GM19025 (cell line): ENCODE data around the gene USP2.

Experiments used
- ATAC-seq: cut with Tn5 transposase; IDR thresholded peaks from one replicate; pipeline ENCODE4 v1.9.1; 2021; ENCODE audit warnings: mild to moderate bottlenecking, low read depth, moderate library complexity; ENCODE audit not compliant: unreplicated experiment

USP2 gene

GRCh38 chr11:119378851-119379465 lies 2.5 kb downstream of the USP2 start:
- ATAC-seq: no peak

DNA sequence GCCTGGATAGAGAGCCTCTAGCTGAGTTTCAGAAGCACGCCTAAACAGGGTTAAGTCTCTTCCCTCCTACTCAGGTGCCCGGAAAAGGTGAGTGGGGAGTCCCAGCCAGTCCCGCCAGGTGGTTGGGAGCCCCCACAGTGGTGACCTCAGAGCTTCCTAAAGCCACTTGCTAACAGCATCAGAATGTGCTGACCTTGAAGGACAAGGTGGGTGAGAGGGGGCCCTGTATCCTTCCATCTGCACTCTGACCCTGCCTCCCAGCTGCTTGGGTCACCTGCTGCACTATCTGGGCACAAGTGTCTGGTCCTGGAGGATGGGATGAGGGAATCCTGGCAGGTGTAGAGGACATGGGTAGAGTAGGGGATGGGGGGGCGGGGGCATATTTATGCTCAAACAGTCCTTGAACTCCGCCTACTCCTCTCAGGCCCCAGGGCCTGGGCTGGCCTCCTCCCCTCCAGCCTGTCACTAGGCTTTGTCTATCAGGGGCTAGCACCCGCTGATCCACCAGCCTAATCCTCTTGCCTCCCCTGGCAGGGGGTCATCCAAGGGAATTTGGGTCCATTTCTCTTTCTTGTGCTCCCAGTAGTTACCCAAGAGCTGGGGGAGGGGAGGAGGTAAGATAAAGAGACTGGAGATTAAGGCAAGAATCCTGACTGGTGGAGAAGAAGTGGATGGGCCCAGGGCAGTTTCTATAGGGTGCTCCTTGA lies 3.4 kb downstream of the USP2 start:
- ATAC-seq: no peak

DNA sequence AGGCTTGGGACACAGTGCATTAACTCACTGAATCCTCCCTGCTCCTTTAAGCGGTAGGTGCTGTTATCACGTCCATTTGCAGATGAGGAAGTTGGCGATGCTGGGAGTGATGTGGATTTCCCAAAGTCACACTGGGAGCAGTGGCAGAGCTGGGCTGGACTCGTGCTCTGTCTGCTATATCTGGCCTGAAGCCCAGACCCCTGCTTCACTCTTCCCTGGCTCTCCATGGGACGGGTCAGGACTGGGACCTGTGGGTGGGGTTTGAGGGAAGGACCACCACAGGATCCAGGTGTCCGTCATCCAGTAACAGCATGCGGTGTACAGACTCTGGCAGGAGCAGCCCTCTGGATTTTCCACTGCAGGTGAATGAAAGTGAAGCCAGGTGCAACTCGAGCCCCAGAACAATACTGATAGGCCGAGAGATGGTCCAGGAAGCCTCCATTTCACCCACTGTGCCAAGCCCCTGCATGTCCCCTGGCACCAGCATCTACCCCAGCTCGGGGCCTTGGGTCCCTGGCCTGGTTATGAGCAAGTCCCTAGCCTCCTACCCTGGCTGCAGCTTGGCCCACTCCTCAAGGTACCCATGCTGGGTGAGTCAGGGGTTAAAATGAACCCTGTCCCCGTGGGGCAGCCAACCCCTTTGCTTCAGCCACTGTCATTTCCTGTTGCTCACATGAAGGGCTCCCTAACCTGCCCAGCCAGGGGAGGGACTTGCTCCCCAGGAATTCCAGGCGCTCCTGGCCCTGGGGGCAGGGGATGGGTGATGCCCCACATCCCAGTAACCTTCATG lies 4.2 kb downstream of the USP2 start:
- ATAC-seq: no peak

DNA sequence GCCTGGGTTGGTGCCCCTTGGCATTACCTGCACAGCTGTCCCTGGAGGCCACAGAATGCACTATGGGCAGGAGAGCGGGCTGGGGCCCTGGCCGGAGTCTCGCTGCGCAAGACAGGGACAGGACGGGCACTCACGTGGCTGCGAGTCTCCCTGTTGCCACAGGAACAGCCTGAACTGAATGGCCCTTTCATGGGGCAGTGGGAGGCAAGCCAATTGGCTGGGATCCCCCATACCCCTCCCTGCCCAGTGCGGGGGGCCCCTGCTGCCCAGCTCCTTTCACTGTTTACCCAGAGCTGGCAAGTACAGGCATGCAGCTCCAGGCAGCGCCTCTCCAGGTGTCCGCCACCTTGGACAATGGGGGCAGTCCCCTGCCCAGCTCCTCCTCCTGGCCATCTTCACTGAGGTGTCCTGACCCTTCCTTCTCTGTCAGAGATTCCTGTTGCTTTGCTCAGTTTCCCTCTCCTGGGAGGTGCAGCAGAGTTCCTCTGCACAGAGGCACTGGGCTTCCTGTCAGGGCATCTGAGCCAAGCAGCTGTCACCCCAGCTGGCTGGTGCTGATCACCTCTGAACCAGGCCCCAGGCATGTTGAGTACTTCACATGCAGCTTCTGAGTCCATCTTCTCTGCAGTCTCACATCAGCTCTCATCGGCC lies 5.2 kb downstream of the USP2 start:
- ATAC-seq: no peak

GRCh38 chr11:119375337-119376196 lies 5.9 kb downstream of the USP2 start:
- ATAC-seq: no peak

GRCh38 chr11:119374632-119375336 lies 6.7 kb downstream of the USP2 start:
- no peak for ATAC-seq

- ATAC-seq: no peak
Observed at GRCh38 chr11:119373921-119374631, 7.4 kb downstream of the USP2 start.

DNA sequence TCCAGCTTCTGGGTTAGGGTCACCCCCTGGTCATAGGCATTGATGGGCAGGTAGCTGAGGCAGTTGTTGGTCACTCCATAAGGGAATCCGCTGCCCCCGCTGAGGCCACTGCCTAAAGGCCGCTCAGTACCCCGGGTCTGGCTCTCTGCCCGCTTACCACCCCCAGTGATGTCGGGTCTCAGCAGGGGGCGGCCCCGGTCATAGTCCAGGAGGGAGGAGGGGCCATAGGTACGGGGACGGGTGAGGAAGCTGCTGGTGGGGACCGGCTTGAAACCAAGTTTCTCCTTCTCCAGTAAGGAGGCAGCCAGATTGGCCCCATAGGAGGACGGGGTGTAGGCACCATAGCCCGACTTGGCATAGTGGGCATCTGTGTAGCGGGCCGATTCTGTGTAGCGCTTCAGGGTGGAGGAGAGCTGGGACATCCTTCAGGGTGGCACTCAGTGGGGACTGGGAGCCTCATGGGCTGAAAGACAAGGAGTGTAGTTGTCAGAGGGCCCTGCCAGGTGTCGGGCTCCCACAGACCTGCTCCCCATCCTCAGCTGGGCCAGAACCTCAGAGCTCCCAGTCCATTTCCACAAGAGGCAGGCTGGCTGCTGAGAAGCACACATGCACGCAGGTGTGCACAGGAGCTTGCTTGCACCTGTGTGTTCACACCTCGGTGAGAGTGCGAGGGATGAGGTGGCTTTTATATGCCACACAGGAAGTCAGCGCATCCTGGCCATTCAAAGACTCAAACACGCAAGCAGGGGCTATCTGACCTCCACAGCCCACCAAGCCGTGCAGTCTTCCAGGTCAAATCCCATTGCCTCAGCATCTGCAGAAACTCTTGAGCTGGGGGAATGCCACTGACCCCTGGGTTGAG lies 8.2 kb downstream of the USP2 start:
- ATAC-seq: no peak

- ATAC-seq: no peak
Observed at GRCh38 chr11:119372260-119373058, 9.0 kb downstream of the USP2 start.

DNA sequence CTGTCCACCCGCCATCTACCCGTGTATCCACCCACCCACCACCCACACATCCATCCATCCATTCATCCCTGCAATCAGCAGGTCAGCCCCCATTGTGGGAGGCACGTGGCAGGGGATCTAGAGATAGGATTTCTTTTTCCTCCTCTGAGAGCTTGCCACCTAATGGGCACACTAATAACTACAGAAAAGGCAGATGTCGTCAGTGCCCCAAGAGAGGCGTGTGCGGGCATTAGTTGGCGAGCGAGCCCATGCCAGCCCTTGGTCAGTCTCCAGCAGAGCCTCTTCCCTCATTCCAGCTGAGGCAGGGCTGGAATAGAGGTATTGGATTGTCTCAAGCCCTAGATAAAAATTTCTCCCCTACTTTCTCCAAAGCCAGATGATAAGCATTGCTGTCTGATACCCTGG lies 9.7 kb downstream of the USP2 start:
- ATAC-seq: no peak

GRCh38 chr11:119371067-119371601 lies 10.4 kb downstream of the USP2 start:
- no peak for ATAC-seq

DNA sequence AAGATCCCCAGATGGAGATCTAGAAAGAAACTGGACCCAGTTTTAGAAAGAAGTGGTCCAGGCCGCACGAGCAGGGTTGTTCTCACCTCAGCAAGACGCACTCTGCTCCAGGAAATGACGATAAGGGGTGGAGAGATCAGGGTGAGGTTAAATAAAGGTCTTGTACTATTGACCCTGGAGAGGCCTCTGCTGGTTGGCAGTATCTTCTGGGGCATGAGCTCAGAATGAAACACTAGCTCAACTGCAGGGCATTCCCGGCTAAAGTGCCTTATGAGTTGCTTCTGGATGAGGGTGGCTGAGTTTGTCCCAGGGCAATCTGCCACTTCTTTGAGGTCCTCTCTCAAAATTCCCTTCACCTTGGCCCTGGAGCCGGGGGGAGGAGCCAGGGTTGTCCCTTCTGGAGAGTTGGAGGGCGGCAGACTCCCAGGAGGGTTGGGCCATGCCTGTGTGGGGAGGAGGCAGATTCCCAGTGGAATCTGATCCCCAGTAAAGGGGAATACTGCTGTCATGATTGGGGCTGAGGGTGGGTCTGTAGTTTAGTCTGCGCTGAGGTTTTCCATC lies 10.9 kb downstream of the USP2 start:
- no peak for ATAC-seq

GRCh38 chr11:119369132-119369925 lies 12.2 kb downstream of the USP2 start:
- ATAC-seq: no peak

- ATAC-seq: no peak
Observed at GRCh38 chr11:119368121-119369034, 13.1 kb downstream of the USP2 start.

- ATAC-seq: no peak
Observed at GRCh38 chr11:119367661-119368120, 13.8 kb downstream of the USP2 start.
